Stimulated activated CD8-positive, alpha-beta memory T cell treated with anti-CD3 and anti-CD28 coated beads, Interleukin-4, amount 100 ng/mL, for 24 hours (primary cell): ENCODE results near the gene LCE4A.
"Not testable (repeated sequence)": the region's sequence is repeated elsewhere in the genome, so short reads cannot be mapped to it uniquely, and the experiment has no call there.

ENCODE experiments used
- DNase-seq: peaks from one replicate; pipeline ENCODE4 v3.0.0-alpha.2; 2020; ENCODE audit warnings: low read depth

LCE4A gene, protein sequence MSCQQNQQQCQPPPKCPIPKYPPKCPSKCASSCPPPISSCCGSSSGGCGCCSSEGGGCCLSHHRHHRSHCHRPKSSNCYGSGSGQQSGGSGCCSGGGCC

GRCh38 chr1:152707860-152708259, at the start of gene LCE4A:
Gene LCE4A (plus strand): TSS chr1:152708160. CDS start chr1:152709076, 916 bp downstream.
- DNase-seq, result no peak

DNA sequence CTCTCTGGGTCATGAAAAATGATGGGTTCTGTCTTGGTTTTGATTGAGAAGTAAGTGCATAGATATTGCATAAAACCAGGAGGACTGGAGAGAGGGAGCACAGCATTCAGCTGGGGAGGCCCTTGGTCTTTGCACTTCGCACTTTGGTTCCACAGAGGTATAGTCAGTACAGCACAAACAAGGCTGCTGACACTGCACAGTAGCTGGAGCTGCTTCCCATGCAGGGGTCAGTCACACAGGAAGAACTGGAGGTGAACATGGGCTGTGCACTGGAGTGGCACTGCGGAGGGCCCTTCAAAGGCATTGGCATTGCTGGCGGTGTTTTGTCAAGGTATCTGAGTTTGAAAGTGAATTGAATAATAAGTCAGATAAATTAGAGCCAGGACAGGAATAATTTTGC, 49.3 kb upstream of the LCE4A start:
- no peak for DNase-seq

- DNase-seq, result no peak
These were observed 44.9 kb upstream of the LCE4A start, which contains the start of gene LCE2D for GRCh38 chr1:152663098-152663497. Gene LCE2D (plus strand): TSS chr1:152663380. CDS start chr1:152664106, 726 bp downstream.

GRCh38 chr1:152666171-152666570, 41.8 kb upstream of the LCE4A start:
- DNase-seq, result not testable (repeated sequence)

DNA sequence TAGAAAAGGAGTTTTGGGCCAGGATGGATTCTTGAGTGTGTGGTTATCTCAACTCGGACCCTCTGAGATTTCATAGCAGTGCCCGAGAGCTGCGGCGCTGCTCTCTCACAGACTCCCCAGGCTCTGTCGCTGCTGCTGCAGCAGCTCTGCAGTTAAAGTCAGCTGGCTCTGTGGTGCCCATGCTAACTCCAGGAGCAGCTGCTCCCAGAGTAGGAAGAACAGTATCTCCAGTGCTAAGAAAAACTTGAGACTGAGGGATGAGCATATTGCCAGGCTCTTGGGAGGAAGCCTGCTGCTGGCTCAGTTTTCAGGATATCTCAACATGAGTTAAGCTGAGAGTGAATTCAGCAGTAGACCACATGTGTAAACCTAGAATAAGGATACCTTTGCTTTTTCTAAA, 40.3 kb upstream of the LCE4A start:
- DNase-seq, result no peak

- no peak for DNase-seq
These were observed 34.9 kb upstream of the LCE4A start for GRCh38 chr1:152673016-152673415.

- DNase-seq, result not testable (repeated sequence)
These were observed 33.0 kb upstream of the LCE4A start, which contains the start of gene LCE2C for GRCh38 chr1:152674983-152675382. Gene LCE2C (plus strand): TSS chr1:152675279. CDS start chr1:152676016, 737 bp downstream.

DNA sequence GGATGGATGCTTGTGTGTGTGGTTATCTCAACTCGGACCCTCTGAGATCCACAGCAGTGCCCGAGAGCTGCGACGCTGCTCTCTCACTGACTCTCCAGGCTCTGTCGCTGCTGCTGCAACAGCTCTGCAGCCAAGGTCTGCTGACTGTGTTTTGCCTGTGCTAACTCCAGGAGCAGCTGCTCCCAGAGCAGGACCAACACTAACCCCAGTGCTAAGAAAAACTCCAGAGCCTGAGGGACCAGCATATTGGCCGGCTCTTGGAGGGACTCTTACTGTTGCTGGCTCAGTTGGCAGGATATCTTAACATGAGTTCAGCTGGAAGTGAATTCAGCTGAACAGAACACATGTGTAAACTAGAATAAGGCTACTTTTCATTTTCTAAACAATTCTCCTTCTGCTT, 28.5 kb upstream of the LCE4A start:
- DNase-seq, result no peak

DNA sequence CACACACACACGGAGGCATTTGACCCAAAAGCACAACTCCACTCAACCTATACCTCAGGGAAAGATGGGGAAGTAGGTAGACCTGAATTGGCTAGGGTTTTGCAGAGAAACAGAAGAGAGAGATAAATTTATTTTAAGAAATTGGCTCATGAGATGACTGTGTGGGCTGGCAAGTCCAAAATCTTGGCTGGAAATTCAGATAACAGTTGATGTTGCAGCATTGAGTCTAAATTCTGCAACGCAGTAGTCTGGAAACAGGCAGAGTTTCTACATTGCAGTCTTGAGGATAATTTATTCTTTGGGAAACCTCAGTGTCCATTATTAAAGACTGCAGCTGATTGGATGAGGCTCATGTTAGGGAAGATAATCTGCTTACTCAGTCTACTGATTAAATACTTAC, 26.3 kb upstream of the LCE4A start:
- no peak for DNase-seq

DNA sequence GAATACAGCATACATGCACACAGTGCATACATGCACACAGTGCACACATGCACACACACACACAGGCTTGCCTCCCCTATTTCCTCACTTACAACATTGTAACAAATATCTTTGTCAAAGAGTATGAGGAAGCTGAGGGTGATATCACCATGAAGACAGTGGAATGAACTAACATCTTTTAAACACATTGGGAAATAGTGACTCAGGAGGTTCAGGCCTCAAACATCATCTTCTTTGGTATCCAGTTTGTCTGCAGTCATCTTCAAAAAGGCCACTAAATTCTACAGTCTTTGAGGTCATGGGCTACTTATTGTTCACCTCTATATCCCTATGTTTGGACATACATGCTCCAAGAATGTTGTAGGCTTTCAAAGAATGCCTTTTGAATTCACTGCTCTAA, 24.1 kb upstream of the LCE4A start:
- DNase-seq, result no peak

- DNase-seq, result not testable (repeated sequence)
These were observed 22.1 kb upstream of the LCE4A start, which contains the start of gene LCE2B for GRCh38 chr1:152685823-152686222. Gene LCE2B (plus strand): TSS chr1:152686123. CDS start chr1:152686844, 721 bp downstream.

DNA sequence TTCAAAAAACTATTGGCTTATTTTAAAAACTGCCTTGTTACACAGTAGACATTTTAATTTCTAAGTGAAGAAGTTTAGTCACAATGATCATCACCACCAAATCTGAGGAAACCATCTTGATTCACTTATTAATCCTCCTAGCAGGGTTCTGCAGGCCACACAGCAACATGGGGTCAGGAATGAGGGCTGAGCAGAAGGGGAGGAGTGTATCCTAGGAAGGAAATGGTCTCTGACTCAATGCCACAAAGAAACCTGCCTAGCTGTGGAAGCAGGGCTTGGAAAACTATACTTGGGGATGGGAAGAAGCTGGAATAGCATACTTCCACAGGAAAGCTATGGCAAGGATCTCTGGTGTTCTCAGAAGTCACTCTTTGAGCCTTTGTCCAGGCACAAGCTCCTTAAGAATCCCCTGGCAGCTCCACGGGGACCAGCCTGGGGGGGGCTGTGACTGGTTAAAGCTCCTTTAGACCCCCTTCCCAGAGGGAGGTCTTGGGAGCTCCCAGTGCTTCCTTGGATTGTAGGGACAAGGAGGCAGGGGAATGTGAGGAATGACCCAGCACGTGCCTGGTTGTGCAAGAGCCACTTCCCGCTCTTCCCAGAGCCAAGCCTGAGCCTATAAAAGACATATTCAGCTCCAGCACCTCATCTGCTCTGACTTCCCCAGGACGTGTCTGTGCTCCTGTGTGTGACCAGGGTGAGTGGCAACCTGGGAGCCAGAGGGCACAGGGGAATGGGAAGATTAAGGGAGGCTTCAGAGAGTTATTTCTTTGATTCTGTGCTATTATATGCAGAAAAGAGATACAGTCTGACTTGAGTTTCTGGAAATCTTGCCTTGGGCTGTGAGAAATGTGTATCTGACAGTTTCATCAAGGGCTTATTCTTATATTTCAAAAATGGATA, 10.0 kb upstream of the LCE4A start, which contains the start of gene LCE2A:
LCE2A (plus strand) TSS at position 645 of the 900 bp plus-strand sequence. CDS start 557 bp downstream, outside the sequence.
- DNase-seq, result no peak

DNA sequence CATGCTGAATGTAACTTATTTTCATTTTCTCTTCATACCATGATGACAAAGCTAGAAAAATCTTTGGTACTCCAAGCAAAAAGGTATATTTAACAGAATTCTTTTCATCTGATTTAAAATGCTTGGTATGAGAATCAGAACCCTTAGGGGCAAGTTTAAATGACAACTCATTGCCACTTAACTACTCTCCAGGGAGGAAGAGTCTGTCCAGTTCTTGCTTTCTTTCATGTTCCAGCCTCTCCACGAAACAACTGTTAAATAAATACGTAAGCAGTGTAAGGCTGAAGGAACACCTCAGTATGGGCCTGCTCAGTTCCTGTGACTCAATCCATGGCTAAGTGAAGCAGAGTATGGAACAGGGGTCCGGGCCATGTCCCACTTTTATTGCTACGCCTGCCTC, 8.2 kb upstream of the LCE4A start:
- DNase-seq, result no peak

DNA sequence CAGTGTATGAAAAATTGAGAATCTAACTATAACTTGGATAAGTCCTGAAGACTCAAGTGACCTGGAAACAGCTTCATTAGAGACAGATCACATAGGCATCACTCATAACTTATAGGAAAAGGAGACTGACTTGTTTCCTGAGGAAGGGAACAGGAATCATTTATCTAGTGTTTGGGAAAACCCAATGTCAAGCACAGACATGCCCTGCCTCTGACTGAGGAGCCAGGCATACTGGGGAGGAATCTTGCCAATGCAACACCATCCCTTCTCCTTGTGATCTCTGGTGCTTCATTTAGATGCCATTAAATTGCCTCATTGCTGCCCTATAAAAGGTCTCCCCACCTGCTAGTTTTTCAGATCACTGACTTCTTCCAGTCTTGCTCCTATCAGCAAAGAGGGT, 10.3 kb downstream of the LCE4A start:
- DNase-seq, result no peak

DNA sequence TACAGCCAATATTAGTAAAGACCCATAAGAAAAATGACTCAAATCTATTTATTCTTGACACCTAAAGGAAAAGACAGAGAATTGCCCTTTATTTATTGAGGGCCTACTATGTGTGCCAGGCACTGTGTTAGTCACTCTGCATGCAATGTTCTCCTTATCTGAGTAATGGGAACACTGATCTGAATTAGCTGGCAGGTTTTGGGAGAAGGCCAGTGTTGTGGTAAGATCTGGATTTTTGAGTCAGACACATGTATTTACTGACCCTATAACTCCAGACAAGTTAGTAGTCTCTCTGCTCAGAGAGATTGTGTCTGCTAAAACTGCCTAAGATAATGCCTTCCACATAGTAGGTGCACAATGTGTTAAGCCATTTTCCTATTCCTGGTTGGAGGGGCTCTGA, 17.3 kb downstream of the LCE4A start:
- no peak for DNase-seq

DNA sequence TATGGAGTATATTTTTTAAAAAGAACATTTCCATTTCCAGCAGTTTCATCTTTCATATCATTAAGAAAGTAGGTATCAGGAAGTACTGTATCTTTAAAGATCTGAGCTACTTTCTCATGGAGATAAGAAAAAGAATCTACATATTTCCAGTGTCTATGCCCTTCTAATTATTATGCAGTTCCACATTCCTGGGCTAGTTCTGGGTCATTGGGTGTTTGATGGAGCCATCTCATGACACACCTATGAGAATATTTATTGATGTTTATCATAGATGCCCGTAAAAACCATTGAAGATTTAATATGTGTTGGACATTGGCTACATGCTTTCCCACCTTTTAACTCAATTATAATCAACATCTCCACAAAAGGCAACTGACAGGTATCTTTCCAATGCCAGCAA, 21.0 kb downstream of the LCE4A start:
- no peak for DNase-seq

- DNase-seq, result no peak
These were observed 27.7 kb downstream of the LCE4A start for GRCh38 chr1:152735648-152736047.

- DNase-seq, result no peak
These were observed 30.0 kb downstream of the LCE4A start for GRCh38 chr1:152737997-152738396.

DNA sequence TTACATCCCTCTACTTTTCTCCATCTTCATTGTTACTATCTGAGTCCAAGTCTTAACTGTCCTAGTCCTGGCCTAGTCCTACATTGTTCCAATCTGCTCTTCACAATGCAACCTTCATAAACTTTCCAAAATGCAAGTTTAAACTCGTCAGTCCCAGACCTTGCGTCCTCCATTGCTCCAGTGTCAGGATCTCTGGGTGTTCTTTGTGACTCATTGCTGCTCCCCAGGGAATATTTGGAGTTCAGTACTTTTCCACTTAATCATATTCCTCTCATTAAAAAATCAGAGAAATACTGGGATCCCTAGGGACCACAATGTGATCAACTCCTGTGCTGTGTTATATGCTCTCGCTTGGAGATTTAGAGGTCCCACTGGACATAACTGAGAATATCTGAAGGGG, 31.9 kb downstream of the LCE4A start:
- DNase-seq, result no peak

GRCh38 chr1:152741656-152742055, 33.7 kb downstream of the LCE4A start:
- DNase-seq, result no peak

- DNase-seq, result no peak
These were observed 35.6 kb downstream of the LCE4A start for GRCh38 chr1:152743371-152744145.

- DNase-seq, result no peak
These were observed 37.3 kb downstream of the LCE4A start for GRCh38 chr1:152745289-152745704.
